ENCODE measurements around the gene GPR37. TPM values are rescaled to one million over a fixed set of nuclear protein-coding genes. Genes with fewer than 3 reads are reported as not detected.
A peak's percentile ranks its signal among the peaks of the same experiment; 100 is the strongest.

GPR37 gene, protein sequence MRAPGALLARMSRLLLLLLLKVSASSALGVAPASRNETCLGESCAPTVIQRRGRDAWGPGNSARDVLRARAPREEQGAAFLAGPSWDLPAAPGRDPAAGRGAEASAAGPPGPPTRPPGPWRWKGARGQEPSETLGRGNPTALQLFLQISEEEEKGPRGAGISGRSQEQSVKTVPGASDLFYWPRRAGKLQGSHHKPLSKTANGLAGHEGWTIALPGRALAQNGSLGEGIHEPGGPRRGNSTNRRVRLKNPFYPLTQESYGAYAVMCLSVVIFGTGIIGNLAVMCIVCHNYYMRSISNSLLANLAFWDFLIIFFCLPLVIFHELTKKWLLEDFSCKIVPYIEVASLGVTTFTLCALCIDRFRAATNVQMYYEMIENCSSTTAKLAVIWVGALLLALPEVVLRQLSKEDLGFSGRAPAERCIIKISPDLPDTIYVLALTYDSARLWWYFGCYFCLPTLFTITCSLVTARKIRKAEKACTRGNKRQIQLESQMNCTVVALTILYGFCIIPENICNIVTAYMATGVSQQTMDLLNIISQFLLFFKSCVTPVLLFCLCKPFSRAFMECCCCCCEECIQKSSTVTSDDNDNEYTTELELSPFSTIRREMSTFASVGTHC
- total RNA-seq: 10 to 100 TPM in 1 of 2 donors, 1 to 10 TPM in 1; 1.6 to 69.4 TPM

GRCh38 chr7:124765401-124766352 lies at the start of gene GPR37:
Gene GPR37 (minus strand): TSS chr7:124765792. CDS start chr7:124764976, 816 bp downstream.
- no peaks in the 10 kb centered on the region for H3K36me3 ChIP-seq
- no peaks in the 10 kb centered on the region for H3K27me3 ChIP-seq (replicated peaks; ENCODE audit: insufficient read depth)
- intact Hi-C loops (cut with DNase I): no loop called here
- H3K4me3 ChIP-seq: peak within 1 kb of the TSS; percentile 40 to 45
- peak; percentile 59 for DNase-seq (ENCODE audit: low spot score)
- H3K4me1 ChIP-seq (replicated peaks): peaks cover 4% of the 10 kb centered on the region
- TF ChIP-seq POLR2A (IDR thresholded peaks at IDR 0.05): no peak
- TF ChIP-seq, protein P1, sequence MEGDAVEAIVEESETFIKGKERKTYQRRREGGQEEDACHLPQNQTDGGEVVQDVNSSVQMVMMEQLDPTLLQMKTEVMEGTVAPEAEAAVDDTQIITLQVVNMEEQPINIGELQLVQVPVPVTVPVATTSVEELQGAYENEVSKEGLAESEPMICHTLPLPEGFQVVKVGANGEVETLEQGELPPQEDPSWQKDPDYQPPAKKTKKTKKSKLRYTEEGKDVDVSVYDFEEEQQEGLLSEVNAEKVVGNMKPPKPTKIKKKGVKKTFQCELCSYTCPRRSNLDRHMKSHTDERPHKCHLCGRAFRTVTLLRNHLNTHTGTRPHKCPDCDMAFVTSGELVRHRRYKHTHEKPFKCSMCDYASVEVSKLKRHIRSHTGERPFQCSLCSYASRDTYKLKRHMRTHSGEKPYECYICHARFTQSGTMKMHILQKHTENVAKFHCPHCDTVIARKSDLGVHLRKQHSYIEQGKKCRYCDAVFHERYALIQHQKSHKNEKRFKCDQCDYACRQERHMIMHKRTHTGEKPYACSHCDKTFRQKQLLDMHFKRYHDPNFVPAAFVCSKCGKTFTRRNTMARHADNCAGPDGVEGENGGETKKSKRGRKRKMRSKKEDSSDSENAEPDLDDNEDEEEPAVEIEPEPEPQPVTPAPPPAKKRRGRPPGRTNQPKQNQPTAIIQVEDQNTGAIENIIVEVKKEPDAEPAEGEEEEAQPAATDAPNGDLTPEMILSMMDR (IDR thresholded peaks at IDR 0.05): peak in 2 of 4 experiments; percentile 28 to 34
- no peak for TF ChIP-seq POLR2AphosphoS5 (IDR thresholded peaks at IDR 0.05)
- H3K27ac ChIP-seq: peak within 1 kb of the TSS; percentile 52 to 60
- no peaks in the 10 kb centered on the region for H3K9me3 ChIP-seq
- 1% methylated on average over 79 of the region's 81 CpGs for WGBS

GRCh38 chr7:124813994-124814798 lies 48.6 kb upstream of the GPR37 start:
- intact Hi-C loops (cut with DNase I): no loop called here
- H3K27ac ChIP-seq: no peak overlapping the region
- H3K27me3 ChIP-seq (replicated peaks; ENCODE audit: insufficient read depth): no peaks in the 10 kb centered on the region
- TF ChIP-seq POLR2A (IDR thresholded peaks at IDR 0.05): no peak
- TF ChIP-seq, protein P1 (IDR thresholded peaks at IDR 0.05): no peak
- WGBS: 87% methylated on average over 2 of the region's 2 CpGs
- H3K4me1 ChIP-seq (replicated peaks): no peaks in the 10 kb centered on the region
- no peaks in the 10 kb centered on the region for H3K36me3 ChIP-seq
- no peak overlapping the region for H3K4me3 ChIP-seq
- no peaks in the 10 kb centered on the region for H3K9me3 ChIP-seq
- no peak for DNase-seq (ENCODE audit: low spot score)

DNA sequence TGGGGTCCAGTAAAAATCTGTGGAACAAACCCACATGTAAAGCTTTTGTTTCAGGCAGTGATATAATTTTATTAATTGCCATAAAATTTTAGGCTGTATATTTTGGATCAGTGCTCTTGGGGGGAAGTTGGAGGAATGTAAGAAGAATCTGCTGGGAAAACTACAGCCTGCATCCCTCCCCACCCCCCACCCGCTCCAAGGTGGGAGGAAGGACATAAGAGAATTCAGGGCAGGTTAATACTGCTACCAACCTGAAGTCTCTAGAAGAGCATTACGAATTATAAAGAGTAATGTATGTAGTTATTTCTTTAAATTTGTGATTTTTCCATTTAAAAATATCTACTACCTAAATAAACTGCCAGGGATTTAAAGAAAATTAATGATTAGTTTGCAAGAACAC lies 47.2 kb upstream of the GPR37 start:
- Histone ChIP-seq H3K27ac (no peak overlapping the region), H3K4me1 (replicated peaks) (no peaks in the 10 kb centered on the region), H3K4me3 (no peak overlapping the region), H3K36me3 (no peaks in the 10 kb centered on the region), H3K9me3 (no peaks in the 10 kb centered on the region), H3K27me3 (replicated peaks; ENCODE audit: insufficient read depth) (no peaks in the 10 kb centered on the region)
- DNase-seq (ENCODE audit: low spot score): no peak
- TF ChIP-seq, protein P1 (IDR thresholded peaks at IDR 0.05): no peak
- no peak for TF ChIP-seq POLR2AphosphoS5 (IDR thresholded peaks at IDR 0.05)
- TF ChIP-seq POLR2A (IDR thresholded peaks at IDR 0.05): no peak
- intact Hi-C loops (cut with DNase I): no loop called here
- WGBS: 90% methylated on average over 2 of the region's 2 CpGs

DNA sequence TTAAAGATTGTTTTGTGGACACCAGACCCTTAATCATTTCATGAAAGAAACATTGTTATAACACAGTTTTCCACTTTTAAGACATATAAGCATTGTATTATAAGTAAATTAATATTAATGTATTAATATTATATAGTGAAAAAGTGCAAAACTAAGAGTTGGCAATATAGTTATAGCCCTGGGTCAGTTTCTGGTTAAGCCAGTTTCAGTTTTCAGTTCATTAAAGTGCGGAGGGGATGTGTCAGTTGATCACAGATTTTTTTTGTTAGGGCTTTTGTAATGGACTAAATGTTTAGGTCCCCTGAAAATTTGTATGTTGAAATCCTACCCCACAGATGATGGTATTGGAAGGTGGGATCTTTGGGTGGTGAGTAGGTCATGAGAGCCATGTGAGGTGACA lies 45.7 kb upstream of the GPR37 start:
- Histone ChIP-seq H3K36me3 (no peaks in the 10 kb centered on the region), H3K9me3 (no peaks in the 10 kb centered on the region), H3K4me1 (replicated peaks) (no peaks in the 10 kb centered on the region), H3K27me3 (replicated peaks; ENCODE audit: insufficient read depth) (no peaks in the 10 kb centered on the region), H3K27ac (no peak overlapping the region), H3K4me3 (no peak overlapping the region)
- WGBS: 92% methylated on average over 1 of the region's 1 CpG
- intact Hi-C loops (cut with DNase I): no loop called here
- DNase-seq (ENCODE audit: low spot score): no peak
- TF ChIP-seq POLR2AphosphoS5 (IDR thresholded peaks at IDR 0.05) (no peak), POLR2A (IDR thresholded peaks at IDR 0.05) (no peak)
- TF ChIP-seq, protein P1 (IDR thresholded peaks at IDR 0.05): no peak

Measured in prostate gland (tissue), 2 donors.